ENCODE data around the gene ASNS.

Gene ASNS

DNA sequence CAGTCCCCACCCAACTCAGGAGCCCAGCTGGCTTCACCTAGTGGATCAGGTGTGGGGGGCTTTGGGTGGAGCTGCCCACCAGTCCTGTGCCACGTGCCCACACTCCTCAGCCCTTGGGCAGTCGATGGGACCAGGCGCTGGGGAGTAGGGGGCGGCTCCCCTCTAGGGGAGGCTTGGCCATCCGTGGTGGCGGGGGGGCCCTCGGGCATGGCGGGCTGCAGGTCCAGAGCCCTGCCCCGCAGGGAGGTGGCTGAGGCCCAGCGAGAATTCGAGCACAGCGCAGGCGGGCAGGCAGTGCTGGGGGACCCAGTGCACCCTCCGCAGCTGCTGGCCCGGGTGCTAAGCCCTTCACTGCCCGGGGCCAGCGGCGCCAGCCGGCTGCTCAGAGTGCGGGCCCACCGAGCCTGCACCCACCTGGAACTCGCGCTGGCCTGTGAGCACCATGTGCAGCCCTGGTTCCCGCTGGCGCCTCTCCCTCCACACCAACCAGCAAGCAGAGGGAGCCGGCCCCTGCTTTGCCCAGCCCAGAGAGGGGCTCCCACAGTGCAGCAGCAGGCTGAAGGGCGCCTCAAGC is 29.3 kb downstream of the ASNS start:
- DNase-seq (ENCODE audit: low spot score) = no peak

DNA sequence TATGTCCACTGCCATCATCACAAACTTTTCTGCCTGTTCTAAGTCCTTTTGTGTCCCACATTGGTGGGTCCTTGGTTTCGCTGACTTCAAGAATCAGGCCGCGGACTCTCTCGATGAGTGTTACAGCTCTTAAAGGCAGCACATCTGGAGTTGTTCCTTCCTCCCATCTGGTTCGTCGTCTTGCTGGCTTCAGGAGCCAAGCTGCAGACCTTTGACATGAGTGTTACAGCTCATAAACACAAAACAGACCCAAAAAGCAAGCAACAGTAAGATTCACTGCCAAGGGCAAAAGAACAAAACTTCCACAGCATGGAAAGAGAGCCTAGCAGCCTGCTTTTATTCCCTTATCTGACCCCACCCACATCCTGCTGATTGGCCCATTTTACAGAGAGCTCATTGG is 30.2 kb downstream of the ASNS start:
- DNase-seq (ENCODE audit: low spot score) = no peak

GRCh38 chr7:97835296-97836138 is 36.7 kb downstream of the ASNS start:
- peak; percentile 83 for DNase-seq (ENCODE audit: low spot score)

GRCh38 chr7:97819161-97819560 is 53.0 kb downstream of the ASNS start:
- no peak for DNase-seq (ENCODE audit: low spot score)

DNA sequence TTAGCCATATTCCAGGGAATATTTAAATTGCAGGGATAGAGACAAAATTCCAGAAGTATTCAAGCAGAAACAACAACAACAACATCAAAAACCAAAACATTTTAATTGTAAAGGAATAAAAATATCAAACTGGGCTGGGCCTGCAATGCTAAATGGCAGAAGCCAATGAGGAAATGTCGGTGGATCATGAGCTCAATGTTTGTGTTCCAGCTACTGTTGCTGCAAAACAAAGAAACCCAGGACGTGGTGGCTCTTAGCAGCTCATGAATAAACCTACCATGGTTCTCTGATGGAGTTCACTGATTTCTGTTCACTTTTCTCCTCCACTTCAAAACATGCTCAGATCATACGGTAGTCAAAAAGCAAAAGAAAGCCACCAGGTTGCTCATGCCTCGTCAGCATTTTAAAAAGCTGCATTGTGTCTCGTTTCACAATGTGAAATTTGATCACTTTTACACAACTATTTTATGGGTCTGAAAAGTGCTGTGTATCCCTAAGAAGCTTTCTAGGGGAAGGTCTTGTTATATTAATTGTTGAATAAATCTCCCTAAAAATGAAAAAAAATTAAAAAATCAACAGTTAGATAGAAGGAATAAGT is 54.0 kb downstream of the ASNS start:
- DNase-seq (ENCODE audit: low spot score) = no peak
